Tracheal epithelial cell (primary cell): ENCODE measurements around the gene RGPD5. TPM values are rescaled to one million over a fixed set of nuclear protein-coding genes. Genes with fewer than 3 reads are reported as not detected.

Source experiments
- total RNA-seq: library from RNA; depleted of rRNA; stranded (reverse); fragments of >200 nt; gene quantifications from 2 replicates; pipeline ENCODE4 v1.2.1, GENCODE V29; 2014

The RGPD5 gene
- total RNA-seq: 6.8 and 24.1 TPM in 2 replicates

DNA sequence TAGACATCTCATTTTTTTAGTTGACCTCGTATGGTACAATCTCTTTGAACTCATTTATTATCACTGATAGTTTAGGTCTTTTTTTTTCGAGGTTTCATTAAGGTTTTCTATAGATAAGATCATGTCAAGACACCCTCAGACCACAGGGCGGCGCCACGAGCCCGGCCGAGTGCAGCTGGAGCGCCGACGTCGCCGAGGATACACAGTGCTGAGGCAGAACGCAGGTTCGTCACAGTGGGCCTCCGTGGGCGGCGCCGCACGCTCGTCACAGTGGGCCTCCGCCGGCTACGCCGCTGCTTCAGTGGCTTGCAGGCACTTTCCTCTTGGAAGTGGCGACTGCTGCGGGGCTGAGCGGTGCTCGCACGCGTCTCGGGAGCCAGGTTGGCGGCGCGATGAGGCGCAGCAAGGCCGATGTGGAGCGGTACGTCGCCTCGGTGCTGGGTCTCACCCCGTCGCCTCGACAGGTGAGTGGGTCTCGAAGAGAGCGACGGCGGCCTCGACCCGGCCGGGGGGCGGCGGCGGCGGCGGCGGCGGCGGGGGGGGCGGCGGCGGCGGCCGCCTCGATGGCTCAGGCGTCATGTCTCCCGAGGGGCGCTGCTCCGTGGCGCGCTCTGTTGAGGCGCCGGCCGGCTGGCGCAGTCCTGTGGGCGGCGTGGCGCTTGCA lies at the start of gene RGPD5:
RGPD5 (plus strand) TSS at position 232 of the 664 bp plus-strand sequence; CDS start at position 393, 161 bp downstream.

DNA sequence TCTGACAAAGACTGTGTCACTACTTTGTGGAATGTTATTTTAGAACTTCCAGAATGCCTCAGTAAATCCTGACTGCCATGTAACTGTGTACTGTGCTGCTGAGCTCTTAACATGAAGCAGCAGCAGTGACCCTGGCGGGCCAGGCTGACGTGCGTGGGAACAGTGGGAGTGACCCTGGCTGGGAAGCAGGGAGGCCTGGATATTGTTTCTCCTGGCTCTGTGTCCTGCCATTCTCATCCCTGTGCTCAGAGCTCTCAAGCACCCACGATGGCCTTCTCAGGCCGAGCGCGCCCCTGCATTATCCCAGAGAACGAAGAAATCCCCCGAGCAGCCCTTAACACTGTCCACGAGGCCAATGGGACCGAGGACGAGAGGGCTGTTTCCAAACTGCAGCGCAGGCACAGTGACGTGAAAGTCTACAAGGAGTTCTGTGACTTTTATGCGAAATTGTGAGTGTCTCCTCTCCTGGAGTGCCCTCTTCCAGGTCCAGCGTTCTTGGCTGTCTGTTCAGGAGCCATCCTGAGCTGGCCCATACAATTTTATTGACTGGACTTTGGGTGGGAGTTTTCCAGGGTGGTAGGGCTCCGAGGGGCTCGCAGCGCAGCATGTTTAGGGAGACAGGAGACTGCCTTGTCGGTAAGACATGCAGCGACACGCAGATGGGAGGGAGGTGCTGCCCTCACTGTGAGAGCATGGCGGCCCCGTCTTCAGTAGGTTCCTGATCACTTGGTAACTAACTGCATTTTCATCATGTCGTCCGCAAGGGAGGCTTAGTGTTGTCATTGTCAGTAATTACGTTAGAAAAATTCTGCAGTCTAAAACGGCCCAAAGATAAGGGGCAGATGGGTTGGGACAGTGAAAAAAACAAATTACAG lies 104.6 kb downstream of the RGPD5 start, which contains the start of gene LIMS3:
LIMS3 (plus strand) TSS at position 227 of the 875 bp plus-strand sequence; CDS start at position 268, 41 bp downstream.

Other genes starting within 250 kb of the RGPD5 start
- gene SEPTIN10, start 180.3 kb upstream of the RGPD5 start, total RNA-seq: 71.4 and 74.2 TPM in 2 replicates
- 47.7 and 53.5 TPM in 2 replicates for gene SOWAHC, start 179.9 kb upstream of the RGPD5 start, total RNA-seq
- gene LIMS3, start 104.4 kb downstream of the RGPD5 start, total RNA-seq: 2.1 and 4.3 TPM in 2 replicates